Raji (cell line): ENCODE results near the gene PTPRG.

Source experiments
- POLR2A ChIP-seq: IDR thresholded peaks from 2 replicates; pipeline ENCODE4 v1.6.1; 2011; ENCODE audit warnings: low read depth, low read length, control low read depth; ENCODE audit not compliant: insufficient read depth

PTPRG gene

DNA sequence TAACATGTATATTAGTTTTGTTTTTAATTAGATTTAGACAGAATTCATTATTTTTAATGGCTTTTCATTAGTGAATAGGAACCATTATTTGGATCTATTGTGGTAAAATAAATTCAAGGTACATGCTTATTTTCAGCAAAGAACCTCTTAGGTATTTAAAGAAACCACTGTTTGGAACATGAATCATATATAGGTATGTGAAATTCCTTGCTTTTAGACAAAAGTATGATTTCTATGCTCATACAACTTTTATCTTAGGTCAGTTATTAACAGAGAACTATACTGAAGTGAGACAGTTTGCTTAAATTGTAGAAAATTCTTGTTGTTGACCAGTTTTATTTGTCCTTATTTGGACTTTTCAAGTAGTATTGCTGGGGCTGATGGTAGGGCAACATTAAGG is 422.1 kb downstream of the PTPRG start:
- TF ChIP-seq POLR2A = no peak

DNA sequence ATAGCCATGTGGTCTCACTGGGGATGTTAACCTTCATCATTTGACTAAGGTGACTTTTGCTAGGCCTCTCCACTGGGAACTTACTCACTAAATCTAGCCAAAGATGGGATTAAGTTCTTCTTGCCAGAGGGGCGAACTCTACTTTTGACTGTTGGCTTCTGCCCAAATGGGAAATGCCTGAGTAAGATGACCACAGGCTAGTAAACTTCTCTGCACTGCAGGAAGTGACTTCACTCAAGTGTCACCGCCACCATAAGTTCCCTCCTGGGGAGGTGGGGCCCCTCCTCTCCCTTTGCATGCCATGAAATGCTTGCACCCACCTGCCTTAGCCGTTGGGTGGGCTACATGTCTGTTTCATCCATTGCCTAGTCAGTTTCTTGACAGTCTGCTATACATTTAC is 423.6 kb downstream of the PTPRG start:
- no peak for TF ChIP-seq POLR2A

DNA sequence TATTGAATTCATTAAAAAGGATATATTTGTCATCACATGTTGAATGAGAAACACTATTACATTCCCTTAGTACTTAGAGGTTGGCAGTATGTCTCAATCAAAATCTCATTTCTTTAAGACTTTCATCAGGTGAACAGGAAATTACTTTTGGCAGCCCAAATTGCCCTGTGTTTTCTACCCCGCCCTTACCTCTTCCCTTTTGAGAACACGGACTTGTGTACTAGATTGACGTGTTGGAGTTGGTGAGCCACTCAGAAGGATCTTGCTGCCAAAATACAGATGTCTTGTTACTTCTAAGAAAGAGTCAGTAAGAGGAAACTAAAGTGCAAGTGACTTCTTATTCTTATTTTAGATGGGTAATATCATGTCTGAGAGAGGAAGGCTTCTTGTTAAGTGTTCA is 425.1 kb downstream of the PTPRG start:
- no peak for TF ChIP-seq POLR2A

DNA sequence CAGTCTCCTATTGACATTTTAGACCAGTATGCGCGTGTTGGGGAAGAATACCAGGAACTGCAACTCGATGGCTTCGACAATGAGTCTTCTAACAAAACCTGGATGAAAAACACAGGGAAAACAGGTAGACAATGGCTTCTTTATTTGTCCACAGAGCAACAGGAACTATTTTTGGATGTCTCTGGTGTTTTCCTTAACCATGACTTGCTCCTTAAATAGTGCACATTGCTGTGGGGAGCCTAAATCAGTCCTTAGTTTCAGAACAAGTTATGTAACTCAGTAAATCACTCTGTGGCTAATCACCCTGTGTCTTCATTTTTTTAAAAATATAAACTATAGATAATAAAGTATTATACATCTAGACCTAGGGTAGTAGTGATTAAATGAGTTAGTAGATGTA is 428.3 kb downstream of the PTPRG start:
- no peak for TF ChIP-seq POLR2A

DNA sequence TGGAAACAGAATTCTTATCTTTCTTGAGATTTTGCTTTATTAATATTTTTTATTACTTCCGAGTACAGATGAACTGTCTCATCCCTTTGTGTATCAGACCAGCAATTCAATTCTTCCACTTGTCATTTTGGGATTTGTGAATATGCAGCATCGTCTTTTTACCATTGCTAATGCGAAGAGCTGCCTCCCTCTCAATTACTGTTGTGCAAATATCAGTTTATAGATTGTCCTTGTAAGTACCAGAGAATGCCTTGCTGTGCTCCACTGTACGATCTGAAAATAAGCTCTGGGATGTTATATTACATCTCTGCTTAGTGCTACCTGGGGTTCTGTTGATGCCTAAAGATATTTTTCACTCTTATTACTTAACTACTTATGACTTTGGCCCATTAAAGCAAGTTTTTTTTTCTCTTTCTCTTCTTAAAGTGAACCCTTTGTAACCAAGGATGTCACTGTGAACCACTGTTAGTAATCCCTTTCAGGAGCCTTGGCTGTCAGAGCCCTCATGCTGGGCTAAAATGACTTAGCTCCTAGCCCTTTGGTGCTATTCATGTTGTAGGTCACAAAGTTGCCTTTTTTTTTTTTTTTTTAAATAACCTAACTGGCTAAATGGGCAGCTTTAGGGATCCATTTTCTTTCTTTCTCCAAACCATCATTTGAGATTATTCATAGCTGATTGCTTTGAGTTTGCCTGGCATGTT is 429.1 kb downstream of the PTPRG start:
- TF ChIP-seq POLR2A = no peak

DNA sequence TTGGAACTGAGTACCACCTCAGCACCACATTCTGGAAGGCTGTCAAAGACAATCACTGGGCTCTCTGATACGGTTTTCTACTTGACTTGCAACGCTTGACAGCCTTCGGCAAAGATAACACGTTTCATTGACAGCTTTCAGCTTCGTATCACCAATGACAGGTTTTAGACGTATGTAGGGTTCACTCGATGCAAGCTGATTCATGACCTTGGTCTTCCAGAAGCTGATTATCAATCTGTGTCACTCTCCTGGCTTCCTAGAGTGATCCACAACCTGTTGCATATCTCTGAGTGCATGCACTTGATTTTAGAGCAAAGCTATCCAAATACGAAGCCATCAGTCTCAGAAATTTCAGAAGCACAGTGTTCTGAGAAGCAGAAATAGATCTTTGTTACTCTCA is 430.3 kb downstream of the PTPRG start:
- no peak for TF ChIP-seq POLR2A

DNA sequence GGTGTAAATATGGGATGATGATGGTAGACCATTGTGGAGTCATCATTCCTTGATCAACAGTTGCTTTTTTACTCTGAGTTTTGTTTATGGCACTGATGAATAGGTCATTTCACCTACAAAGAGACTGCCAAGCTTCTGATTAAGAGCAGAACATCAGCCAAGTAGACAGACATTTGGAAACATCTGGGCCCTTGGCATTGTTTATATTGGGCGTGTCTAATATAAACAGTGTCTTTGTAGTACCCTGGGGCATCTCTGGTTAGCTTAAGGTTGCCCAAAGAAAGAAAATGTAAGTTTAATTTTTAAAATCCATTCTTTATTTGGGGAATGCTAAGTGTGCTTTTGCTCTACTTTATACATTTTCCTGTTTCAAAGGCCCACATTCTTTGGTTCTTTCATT is 435.0 kb downstream of the PTPRG start:
- TF ChIP-seq POLR2A = no peak

DNA sequence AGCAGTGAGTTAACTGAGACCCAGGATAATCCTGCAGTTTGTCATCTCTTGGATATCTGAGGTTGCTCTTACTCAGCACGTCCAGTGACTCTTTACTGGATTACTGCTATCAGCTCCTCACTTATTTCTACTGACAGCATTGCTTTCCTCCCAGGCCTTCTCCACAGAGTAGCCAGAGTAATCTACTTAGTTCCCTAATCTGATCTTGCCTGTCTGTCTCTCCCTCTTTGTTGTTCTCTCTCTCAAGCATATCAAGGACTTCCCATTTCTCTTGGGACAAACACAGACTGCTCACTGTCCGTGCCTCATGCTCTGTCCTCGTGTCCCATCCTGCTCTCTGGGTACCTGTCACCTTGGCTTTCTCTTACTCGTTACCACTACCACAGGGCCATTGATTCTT is 435.7 kb downstream of the PTPRG start:
- no peak for TF ChIP-seq POLR2A

DNA sequence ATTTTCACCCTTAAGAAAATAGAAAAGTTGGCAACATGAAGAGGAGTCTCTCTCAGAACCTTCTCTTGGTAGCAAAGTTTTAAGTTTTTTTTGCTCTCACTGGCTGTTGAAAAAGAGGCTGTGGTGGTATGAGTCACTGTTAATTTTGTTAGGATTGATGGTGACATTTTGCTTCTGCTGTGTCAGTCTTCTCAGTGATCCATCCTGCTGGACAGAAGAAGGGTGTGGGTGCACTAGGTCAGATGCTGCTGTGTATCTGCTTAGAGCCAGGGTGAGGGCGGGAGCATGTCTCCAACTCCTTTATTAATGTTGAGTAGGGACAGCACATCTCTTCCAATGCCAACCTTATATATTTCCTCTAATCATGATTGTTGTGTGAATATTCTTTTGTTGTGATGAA is 442.5 kb downstream of the PTPRG start:
- no peak for TF ChIP-seq POLR2A

DNA sequence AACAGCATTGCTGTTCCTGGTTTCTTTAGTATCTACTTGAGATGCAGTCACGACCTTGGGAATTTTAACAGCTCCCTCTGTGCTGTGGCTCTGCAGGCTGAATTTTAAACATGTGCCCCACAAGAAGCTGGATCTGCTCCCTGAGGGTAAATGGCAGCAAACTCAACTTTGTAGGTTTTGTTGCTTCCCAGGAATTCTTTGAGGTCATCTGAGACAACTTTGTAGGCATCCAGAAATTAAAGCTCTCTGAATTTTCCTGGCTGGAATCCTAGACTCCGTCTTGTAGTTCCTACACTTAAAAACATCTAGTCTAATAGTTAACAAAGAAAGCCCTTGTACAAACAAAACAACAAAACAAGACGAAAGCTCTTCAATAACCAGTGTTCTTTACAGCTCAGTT is 445.7 kb downstream of the PTPRG start:
- no peak for TF ChIP-seq POLR2A

DNA sequence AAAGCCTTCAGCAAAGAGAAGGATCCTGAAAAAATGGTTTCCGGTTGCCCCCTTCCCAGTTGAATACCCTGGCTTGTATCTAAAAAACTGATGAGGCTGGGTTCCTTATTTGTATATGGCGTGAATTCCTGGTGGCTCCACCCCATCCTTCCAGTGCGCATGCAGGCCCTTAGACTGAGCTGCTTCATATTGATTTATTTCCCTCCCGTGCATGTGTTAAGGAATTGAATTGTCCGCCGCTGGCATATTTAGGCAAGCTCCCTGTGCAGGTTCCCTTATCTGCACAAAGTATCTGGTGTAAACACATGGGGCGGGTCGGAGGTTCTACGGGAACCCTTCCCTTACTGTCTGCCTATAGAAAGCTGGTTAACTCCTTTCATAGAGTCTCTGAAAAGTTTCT is 449.6 kb downstream of the PTPRG start:
- no peak for TF ChIP-seq POLR2A

DNA sequence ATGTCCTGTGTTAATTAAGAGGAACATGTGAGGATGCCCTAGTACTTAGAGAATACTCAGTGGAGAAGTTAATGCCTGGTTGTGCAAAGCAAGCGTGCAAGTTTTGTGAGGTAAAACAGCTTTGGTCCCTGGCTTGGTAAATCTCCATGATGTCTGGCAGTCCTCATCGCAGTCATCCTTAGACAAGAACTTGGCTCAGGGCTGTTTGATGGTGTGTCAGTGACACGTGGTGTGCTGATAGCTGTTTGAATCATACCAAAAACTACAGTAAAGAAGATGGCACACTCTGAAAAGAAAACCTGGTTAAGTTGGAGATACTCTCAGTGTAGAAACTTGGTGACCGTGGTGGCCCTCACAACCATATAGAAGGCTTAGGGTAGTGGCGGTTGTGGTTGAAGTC is 450.3 kb downstream of the PTPRG start:
- TF ChIP-seq POLR2A = no peak

DNA sequence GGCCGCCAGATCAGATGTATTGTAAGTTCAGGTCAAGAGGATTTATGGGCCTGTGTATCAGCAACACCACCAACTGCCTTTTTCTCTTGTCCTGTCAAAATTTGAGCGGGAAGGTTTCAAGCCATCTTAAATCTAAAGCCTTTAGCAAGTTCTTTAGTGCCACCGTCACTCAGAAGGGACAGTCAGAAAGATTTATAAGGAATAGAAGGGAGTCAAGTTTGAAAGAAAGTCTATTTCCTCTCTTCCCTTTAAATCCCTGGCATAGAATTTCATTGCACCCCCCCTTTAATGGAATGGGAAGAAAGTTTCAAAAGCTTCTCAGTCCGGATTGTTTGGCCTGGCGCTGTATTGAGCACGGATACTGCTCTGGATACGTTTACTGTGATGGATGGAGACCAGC is 452.6 kb downstream of the PTPRG start:
- TF ChIP-seq POLR2A = no peak

DNA sequence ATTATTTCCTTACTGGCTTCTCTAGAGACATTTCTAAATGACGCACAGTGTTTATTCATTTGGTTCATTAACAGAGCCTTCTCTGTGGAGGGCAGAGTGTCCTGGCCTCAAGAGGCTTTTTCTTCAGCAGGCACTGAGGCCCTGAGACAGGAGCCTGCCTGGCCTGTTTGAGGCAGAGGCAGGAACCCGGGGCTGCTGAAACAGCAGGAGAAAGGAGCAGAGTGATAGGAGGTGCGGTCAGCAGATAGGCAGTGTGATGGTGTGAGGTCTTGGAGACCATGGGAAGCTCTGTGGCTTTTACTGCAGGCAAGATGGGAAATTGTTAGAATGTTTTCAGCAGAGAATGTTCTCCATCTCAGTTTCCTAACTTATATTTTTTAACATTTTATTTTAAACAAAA is 453.7 kb downstream of the PTPRG start:
- no peak for TF ChIP-seq POLR2A

DNA sequence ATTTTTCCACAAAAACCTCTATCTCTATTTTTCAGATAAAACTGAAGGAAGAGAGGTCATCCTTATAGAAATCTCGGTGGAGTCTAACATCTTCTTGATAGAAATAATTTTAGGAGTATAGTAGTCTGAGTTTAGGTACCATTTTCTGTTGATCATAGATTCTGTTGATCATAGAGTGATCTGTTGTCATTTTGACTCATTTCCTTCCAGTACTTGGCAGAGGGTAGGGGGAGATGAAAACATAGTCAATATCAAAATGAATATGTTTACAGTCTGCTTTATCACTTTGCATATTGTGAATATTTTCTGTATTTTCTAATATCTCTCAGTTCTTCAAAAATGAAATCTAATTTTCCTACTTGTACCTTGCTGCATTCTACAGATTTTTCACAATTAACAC is 458.5 kb downstream of the PTPRG start:
- no peak for TF ChIP-seq POLR2A

DNA sequence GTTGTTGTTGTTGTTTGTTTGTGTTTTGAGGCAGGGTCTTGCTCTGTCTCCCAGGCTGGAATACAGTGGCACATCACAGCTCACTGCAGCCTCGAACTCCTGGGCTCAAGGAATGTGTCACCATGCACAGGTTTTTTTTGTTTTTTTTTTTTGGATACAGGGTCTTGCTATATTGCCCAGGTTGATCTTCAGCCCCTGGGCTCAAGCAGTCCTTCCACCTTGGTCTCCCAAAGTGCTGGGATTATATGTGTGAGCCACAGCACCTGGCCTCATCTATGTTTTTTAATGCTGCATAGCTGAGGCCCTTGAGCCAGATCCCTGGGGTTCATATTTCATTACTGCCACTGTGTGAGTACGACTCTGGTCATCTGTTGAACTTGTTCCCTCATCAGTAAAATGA is 459.3 kb downstream of the PTPRG start:
- no peak for TF ChIP-seq POLR2A

DNA sequence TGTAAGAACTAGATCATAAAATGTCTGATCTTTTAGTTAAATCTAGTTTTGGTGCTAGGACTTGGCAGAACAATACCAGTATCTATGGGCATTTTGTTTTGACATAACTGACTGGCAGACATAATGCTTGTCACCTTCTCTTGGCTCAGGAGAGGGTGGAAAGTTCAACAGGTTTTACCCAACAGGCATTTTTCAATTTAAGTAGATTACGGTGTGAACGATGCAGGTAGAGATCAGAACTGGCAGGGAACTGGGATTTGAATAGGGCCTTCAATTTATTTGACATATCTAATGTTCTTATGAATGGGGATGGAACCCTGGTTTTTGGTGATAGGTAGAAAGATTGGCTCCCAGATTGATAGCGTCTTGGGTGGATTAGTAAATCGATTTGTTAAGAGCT is 460.9 kb downstream of the PTPRG start:
- TF ChIP-seq POLR2A = no peak
